PC-3 (cell line): Measurements from ENCODE around the gene NUCB1.

ENCODE experiments used
- EZH2 ChIP-seq: fragments of 300-600 bp; sonication (generic); IDR thresholded peaks from one replicate; pipeline ENCODE4 v1.6.1; 2017; ENCODE audit warnings: antibody characterized with exemption, mild to moderate bottlenecking, low read length; ENCODE audit not compliant: unreplicated experiment
- TF ChIP-seq, protein P1 (sequence below): fragments of 300-600 bp; sonication (generic); conservative IDR thresholded peaks from 2 replicates; pipeline ENCODE4 v1.5.1; 2017; ENCODE audit warnings: antibody characterized with exemption, low read depth, mild to moderate bottlenecking, low read length

DNA sequence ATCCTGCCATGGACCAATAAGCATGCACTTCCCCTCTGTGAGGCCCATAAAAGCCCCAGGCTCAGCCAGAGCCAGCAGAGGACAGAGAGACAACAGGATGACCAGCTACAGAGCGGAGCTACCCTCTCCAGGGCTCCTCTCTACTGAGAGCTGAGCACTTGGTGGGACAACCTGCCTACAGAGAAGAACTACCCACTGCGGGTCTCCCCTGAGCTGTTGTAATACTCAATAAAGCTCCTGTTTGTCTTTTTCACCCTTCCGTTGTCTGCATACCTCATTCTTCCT, 47.1 kb downstream of the NUCB1 start:
- TF ChIP-seq, protein P1, sequence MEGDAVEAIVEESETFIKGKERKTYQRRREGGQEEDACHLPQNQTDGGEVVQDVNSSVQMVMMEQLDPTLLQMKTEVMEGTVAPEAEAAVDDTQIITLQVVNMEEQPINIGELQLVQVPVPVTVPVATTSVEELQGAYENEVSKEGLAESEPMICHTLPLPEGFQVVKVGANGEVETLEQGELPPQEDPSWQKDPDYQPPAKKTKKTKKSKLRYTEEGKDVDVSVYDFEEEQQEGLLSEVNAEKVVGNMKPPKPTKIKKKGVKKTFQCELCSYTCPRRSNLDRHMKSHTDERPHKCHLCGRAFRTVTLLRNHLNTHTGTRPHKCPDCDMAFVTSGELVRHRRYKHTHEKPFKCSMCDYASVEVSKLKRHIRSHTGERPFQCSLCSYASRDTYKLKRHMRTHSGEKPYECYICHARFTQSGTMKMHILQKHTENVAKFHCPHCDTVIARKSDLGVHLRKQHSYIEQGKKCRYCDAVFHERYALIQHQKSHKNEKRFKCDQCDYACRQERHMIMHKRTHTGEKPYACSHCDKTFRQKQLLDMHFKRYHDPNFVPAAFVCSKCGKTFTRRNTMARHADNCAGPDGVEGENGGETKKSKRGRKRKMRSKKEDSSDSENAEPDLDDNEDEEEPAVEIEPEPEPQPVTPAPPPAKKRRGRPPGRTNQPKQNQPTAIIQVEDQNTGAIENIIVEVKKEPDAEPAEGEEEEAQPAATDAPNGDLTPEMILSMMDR: no peak
- TF ChIP-seq EZH2: no peak
